NB4 (cell line): Measurements from ENCODE around the gene PRKAB1.

Source experiments
- MYC ChIP-seq: IDR thresholded peaks from 2 replicates; pipeline ENCODE4 v1.6.1; 2011; ENCODE audit warnings: low read depth, low read length
- TF ChIP-seq, protein P1 (sequence below): IDR thresholded peaks from one replicate; pipeline ENCODE4 v1.5.1; 2012; ENCODE audit warnings: low read depth, low read length

- TF ChIP-seq, protein P1, sequence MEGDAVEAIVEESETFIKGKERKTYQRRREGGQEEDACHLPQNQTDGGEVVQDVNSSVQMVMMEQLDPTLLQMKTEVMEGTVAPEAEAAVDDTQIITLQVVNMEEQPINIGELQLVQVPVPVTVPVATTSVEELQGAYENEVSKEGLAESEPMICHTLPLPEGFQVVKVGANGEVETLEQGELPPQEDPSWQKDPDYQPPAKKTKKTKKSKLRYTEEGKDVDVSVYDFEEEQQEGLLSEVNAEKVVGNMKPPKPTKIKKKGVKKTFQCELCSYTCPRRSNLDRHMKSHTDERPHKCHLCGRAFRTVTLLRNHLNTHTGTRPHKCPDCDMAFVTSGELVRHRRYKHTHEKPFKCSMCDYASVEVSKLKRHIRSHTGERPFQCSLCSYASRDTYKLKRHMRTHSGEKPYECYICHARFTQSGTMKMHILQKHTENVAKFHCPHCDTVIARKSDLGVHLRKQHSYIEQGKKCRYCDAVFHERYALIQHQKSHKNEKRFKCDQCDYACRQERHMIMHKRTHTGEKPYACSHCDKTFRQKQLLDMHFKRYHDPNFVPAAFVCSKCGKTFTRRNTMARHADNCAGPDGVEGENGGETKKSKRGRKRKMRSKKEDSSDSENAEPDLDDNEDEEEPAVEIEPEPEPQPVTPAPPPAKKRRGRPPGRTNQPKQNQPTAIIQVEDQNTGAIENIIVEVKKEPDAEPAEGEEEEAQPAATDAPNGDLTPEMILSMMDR = no peak
- no peak for TF ChIP-seq MYC
Measured at GRCh38 chr12:119691202-119691810, 23.4 kb downstream of the PRKAB1 start.
